A549 (cell line): ENCODE measurements around the gene MPDU1. TPM values are rescaled to one million over a fixed set of nuclear protein-coding genes. Genes with fewer than 3 reads are reported as not detected.

Experiments used
- ATOH8 ChIP-seq: fragments of 250-450 bp; sonication (Bioruptor Pico); IDR thresholded peaks from 2 replicates; pipeline ENCODE4 v1.5.0; 2020; ENCODE audit warnings: low read depth, mild to moderate bottlenecking, moderate library complexity
- CEBPB ChIP-seq, 2 experiments: fragments of >200 bp in 1 of 2; sonication (Bioruptor Twin) in 1 of 2; formaldehyde crosslinking in 1 of 2; IDR thresholded peaks; 2 replicates each; pipeline ENCODE4 v1.6.1; 2012 to 2016
- EHF ChIP-seq: fragments of 250-450 bp; sonication (Bioruptor Pico); IDR thresholded peaks from 2 replicates; pipeline ENCODE4 v1.5.0; 2020; ENCODE audit warnings: mild to moderate bottlenecking
- ELK1 ChIP-seq: fragments of 150-350 bp; IDR thresholded peaks from 2 replicates; pipeline ENCODE4 v1.6.1; 2014; ENCODE audit warnings: low read depth, mild to moderate bottlenecking, low read length
- EP300 ChIP-seq, 2 experiments: fragments of >200 bp; sonication (Bioruptor Twin); formaldehyde crosslinking; IDR thresholded peaks; 2 replicates in 1 of 2; 3 replicates in 1 of 2; pipeline ENCODE4 v1.6.1; 2016 to 2017
- ESRRA ChIP-seq: fragments of 150-350 bp; IDR thresholded peaks from 2 replicates; pipeline ENCODE4 v1.6.1; 2014; ENCODE audit warnings: mild to moderate bottlenecking, low read length, borderline replicate concordance
- FOSL2 ChIP-seq, 2 experiments: fragments of 450-650 bp in 1 of 2; fragments of >200 bp in 1 of 2; sonication (Bioruptor Twin) in 1 of 2; formaldehyde crosslinking; IDR thresholded peaks; 2 replicates each; pipeline versions ENCODE4 v1.5.0 to v1.6.1; 2016 to 2020; ENCODE audit warnings: mild to moderate bottlenecking in 1 of 2, moderate library complexity in 1 of 2
- FOXS1 ChIP-seq: fragments of 250-450 bp; sonication (Bioruptor Pico); IDR thresholded peaks from 2 replicates; pipeline ENCODE4 v1.5.0; 2020; ENCODE audit warnings: mild to moderate bottlenecking, moderate library complexity
- GATA3 ChIP-seq: IDR thresholded peaks from 2 replicates; pipeline ENCODE4 v1.6.1; 2012; ENCODE audit warnings: borderline replicate concordance
- HMGXB4 ChIP-seq: fragments of 250-450 bp; sonication (Bioruptor Pico); IDR thresholded peaks from 2 replicates; pipeline ENCODE4 v1.5.0; 2021; ENCODE audit warnings: mild to moderate bottlenecking, moderate library complexity, borderline replicate concordance
- HOXB13 ChIP-seq: fragments of 250-450 bp; sonication (Bioruptor Pico); IDR thresholded peaks from 2 replicates; pipeline ENCODE4 v1.5.0; 2020; ENCODE audit warnings: low read depth, mild to moderate bottlenecking, moderate library complexity
- JUN ChIP-seq, 2 experiments: fragments of >200 bp; sonication (Bioruptor Twin); formaldehyde crosslinking; IDR thresholded peaks; 2 replicates in 1 of 2; 3 replicates in 1 of 2; pipeline ENCODE4 v1.6.1; 2016 to 2017
- JUNB ChIP-seq: fragments of >200 bp; sonication (Bioruptor Twin); formaldehyde crosslinking; IDR thresholded peaks from 2 replicates; pipeline ENCODE4 v1.6.1; 2016
- KDM1A ChIP-seq: fragments of 200-600 bp; sonication (generic); IDR thresholded peaks from 2 replicates; pipeline ENCODE4 v1.6.1; 2016; ENCODE audit warnings: low read depth, mild to moderate bottlenecking
- KDM5A ChIP-seq: fragments of 200-600 bp; sonication (generic); IDR thresholded peaks from 2 replicates; pipeline ENCODE4 v1.6.1; 2016; ENCODE audit warnings: antibody characterized with exemption, mild to moderate bottlenecking
- MAX ChIP-seq: IDR thresholded peaks from 2 replicates; pipeline ENCODE4 v1.6.1; 2012
- MAZ ChIP-seq: fragments of 150-350 bp; IDR thresholded peaks from 2 replicates; pipeline ENCODE4 v1.6.1; 2014; ENCODE audit warnings: antibody characterized with exemption, low read depth, low read length, borderline replicate concordance
- NFE2L2 ChIP-seq: fragments of 150-350 bp; conservative IDR thresholded peaks from 2 replicates; pipeline ENCODE4 v1.6.1; 2014; ENCODE audit warnings: low read length
- NR3C1 ChIP-seq: fragments of >200 bp; sonication (Bioruptor Twin); formaldehyde crosslinking; IDR thresholded peaks from 3 replicates; pipeline ENCODE4 v1.6.1; 2017
- PHF8 ChIP-seq: fragments of 200-600 bp; sonication (generic); IDR thresholded peaks from 2 replicates; pipeline ENCODE4 v1.6.1; 2016; ENCODE audit warnings: low read depth, mild to moderate bottlenecking, antibody characterized with exemption, moderate library complexity, borderline replicate concordance
- POLR2A ChIP-seq: IDR thresholded peaks from 2 replicates; pipeline ENCODE4 v1.6.1; 2012; ENCODE audit warnings: mild to moderate bottlenecking, low read length
- RAD21 ChIP-seq, 2 experiments: fragments of >200 bp in 1 of 2; sonication (Bioruptor Twin) in 1 of 2; formaldehyde crosslinking in 1 of 2; IDR thresholded peaks in 1 of 2; conservative IDR thresholded peaks in 1 of 2; 2 replicates in 1 of 2; 3 replicates in 1 of 2; pipeline ENCODE4 v1.6.1; 2012 to 2018; ENCODE audit warnings: inconsistent platforms in 1 of 2
- RCOR1 ChIP-seq: fragments of 150-350 bp; IDR thresholded peaks from 2 replicates; pipeline ENCODE4 v1.6.1; 2014; ENCODE audit warnings: antibody characterized with exemption, low read length, low read depth
- RFX5 ChIP-seq: fragments of 450-650 bp; IDR thresholded peaks from 2 replicates; pipeline ENCODE4 v1.7.1; 2014; ENCODE audit warnings: antibody characterized with exemption, mild to moderate bottlenecking, moderate library complexity
- TFCP2L1 ChIP-seq: fragments of 250-450 bp; sonication (Bioruptor Pico); IDR thresholded peaks from 2 replicates; pipeline ENCODE4 v1.5.0; 2021; ENCODE audit warnings: mild to moderate bottlenecking
- TP53 ChIP-seq: fragments of 250-450 bp; sonication (Bioruptor Pico); IDR thresholded peaks from 2 replicates; pipeline ENCODE4 v1.5.0; 2021; ENCODE audit warnings: mild to moderate bottlenecking, moderate library complexity
- USF2 ChIP-seq: fragments of 450-650 bp; IDR thresholded peaks from 2 replicates; pipeline ENCODE4 v1.6.1; 2014; ENCODE audit warnings: antibody characterized with exemption
- ZFP36 ChIP-seq: fragments of 450-650 bp; IDR thresholded peaks from 2 replicates; pipeline ENCODE4 v1.6.1; 2014; ENCODE audit warnings: borderline replicate concordance; ENCODE audit not compliant: partially characterized antibody
- ZNF302 ChIP-seq: fragments of 250-450 bp; sonication (Bioruptor Pico); IDR thresholded peaks from 2 replicates; pipeline ENCODE4 v1.9.0; 2021; ENCODE audit warnings: inconsistent platforms, mild to moderate bottlenecking, moderate library complexity
- polyA plus RNA-seq, 4 experiments: library from polyadenylated mRNA; depleted of rRNA in 3 of 4; stranded (reverse); fragments of >200 nt; fragmentation: RNase III in 1 of 4; extraction: RNeasy Plus Mini Kit Qiagen cat#74134 plus additional on column Dnase treatment in 1 of 4; gene quantifications; 2 replicates in 3 of 4; 3 replicates in 1 of 4; pipeline ENCODE4 v1.2.3, GENCODE V29; 2011 to 2017
- TF ChIP-seq, protein P1 (sequence below): IDR thresholded peaks from 2 replicates; pipeline ENCODE4 v1.6.1; 2012; ENCODE audit warnings: low read depth, borderline replicate concordance
- TF ChIP-seq, protein P2 (sequence below): IDR thresholded peaks from 2 replicates; pipeline ENCODE4 v1.6.1; 2012
- TF ChIP-seq, protein P3 (sequence below): fragments of >200 bp; sonication (Bioruptor Twin); formaldehyde crosslinking; IDR thresholded peaks from 3 replicates; pipeline ENCODE4 v1.6.1; 2016
- TF ChIP-seq, protein P4 (sequence below): fragments of >200 bp; sonication (Bioruptor Twin); formaldehyde crosslinking; IDR thresholded peaks from 2 replicates; pipeline ENCODE4 v1.6.1; 2016

MPDU1 gene
- polyA plus RNA-seq, 2 of the 4 experiments (the other 2 are of a cell fraction): 134 to 148 TPM

DNA sequence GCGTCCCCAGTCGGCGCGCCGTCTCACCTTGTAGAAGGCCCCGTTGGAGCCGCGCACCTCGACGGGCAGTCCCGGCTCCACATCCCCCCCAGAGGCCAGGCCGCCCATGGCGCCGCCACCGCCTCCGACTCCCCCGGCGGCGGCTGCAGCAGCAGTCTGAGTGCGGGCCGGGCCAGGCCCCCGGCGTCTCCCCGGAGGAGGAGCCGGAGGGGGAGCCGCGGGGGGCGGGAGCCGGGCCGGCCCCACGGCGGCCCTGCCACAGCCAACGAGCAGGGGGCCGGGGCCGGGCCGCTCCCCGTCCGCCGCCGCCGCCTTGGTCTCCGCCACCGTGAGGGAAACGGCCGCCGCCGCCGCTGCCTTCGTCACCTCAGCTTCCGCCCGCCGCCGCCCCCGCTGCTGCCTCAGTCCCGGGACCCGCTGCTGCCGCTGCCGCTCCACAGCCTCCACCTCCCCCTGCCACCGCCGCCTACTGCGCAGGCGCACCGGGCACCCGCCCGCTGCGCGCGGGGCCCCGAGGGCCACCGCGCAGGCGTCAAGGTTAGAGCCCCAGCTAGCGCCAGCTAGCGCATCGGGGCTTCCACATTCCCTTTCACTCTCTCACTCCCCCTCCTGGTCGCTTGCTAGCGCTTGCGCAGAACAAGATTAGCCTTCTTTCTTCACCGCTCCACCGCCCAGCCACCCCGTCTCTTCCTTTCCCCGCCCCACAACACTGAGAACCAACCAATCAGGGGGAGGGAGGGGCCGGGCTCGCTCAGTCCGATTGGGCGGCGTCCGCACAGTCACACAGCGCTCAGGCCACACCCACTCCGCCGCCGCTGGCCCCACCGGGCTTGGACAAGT is 31.0 kb downstream of the MPDU1 start, which contains the start of gene FXR2 (continued):
- TF ChIP-seq USF2 (no peak), NR3C1 (no peak), CEBPB (IDR thresholded peaks at IDR 0.05) (no peak; a peak in 1 of 4 replicates), PHF8 (peak; percentile 47), ZNF302 (CRISPR knock-in tag) (no peak), FOSL2 (IDR thresholded peaks at IDR 0.05) (no peak), FOSL2 (CRISPR knock-in tag; IDR thresholded peaks at IDR 0.05) (no peak), MAZ (0 out of 2 replicates have a peak, but pooled peaks have one; percentile 28), JUNB (no peak), ELK1 (no peak), EP300 (IDR thresholded peaks at IDR 0.05) (no peak), ESRRA (no peak), ZFP36 (no peak), POLR2A (peak; percentile 77), KDM1A (no peak), RAD21 (conservative IDR thresholded peaks at IDR 0.05 in 1 of 2, IDR thresholded peaks at IDR 0.05 in 1 of 2) (0 out of 5 replicates have a peak, but pooled peaks have one; percentile 10 to 29), ATOH8 (CRISPR knock-in tag) (no peak), FOXS1 (CRISPR knock-in tag) (no peak), RCOR1 (no peak), RFX5 (peak; percentile 82), TP53 (no peak), EHF (CRISPR knock-in tag) (no peak), HMGXB4 (no peak), GATA3 (no peak), JUN (IDR thresholded peaks at IDR 0.05) (peak in 1 of 2 experiments; percentile 85; a peak in 3 of 5 replicates), KDM5A (no peak), TFCP2L1 (no peak), MAX (peak; percentile 69; the same call in 1 of the 2 replicates), HOXB13 (CRISPR knock-in tag) (no peak), NFE2L2 (no peak)
- TF ChIP-seq, protein P1, sequence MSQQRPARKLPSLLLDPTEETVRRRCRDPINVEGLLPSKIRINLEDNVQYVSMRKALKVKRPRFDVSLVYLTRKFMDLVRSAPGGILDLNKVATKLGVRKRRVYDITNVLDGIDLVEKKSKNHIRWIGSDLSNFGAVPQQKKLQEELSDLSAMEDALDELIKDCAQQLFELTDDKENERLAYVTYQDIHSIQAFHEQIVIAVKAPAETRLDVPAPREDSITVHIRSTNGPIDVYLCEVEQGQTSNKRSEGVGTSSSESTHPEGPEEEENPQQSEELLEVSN: no peak
- TF ChIP-seq, protein P2, sequence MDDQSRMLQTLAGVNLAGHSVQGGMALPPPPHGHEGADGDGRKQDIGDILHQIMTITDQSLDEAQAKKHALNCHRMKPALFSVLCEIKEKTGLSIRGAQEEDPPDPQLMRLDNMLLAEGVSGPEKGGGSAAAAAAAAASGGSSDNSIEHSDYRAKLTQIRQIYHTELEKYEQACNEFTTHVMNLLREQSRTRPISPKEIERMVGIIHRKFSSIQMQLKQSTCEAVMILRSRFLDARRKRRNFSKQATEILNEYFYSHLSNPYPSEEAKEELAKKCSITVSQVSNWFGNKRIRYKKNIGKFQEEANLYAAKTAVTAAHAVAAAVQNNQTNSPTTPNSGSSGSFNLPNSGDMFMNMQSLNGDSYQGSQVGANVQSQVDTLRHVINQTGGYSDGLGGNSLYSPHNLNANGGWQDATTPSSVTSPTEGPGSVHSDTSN: 0 out of 2 replicates have a peak, but pooled peaks have one; percentile 16
- TF ChIP-seq, protein P3, sequence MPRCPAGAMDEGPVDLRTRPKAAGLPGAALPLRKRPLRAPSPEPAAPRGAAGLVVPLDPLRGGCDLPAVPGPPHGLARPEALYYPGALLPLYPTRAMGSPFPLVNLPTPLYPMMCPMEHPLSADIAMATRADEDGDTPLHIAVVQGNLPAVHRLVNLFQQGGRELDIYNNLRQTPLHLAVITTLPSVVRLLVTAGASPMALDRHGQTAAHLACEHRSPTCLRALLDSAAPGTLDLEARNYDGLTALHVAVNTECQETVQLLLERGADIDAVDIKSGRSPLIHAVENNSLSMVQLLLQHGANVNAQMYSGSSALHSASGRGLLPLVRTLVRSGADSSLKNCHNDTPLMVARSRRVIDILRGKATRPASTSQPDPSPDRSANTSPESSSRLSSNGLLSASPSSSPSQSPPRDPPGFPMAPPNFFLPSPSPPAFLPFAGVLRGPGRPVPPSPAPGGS: 0 out of 3 replicates have a peak, but pooled peaks have one; percentile 51
- TF ChIP-seq, protein P4, sequence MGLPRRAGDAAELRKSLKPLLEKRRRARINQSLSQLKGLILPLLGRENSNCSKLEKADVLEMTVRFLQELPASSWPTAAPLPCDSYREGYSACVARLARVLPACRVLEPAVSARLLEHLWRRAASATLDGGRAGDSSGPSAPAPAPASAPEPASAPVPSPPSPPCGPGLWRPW: no peak
